Stimulated activated CD4-positive, alpha-beta T cell treated with anti-CD3 and anti-CD28 coated beads, Interleukin-1b, Interleukin-23, amount 100 ng/mL, for 4 hours (primary cell): Measurements from ENCODE around the gene VTN.
"Not testable (repeated sequence)": the region's sequence is repeated elsewhere in the genome, so short reads cannot be mapped to it uniquely, and the experiment has no call there.

ENCODE experiments used
- DNase-seq, 2 donors: peaks; one replicate each; pipeline ENCODE4 v3.0.0-alpha.2; 2020; ENCODE audit warnings: low read depth in 2 of 2

VTN gene

GRCh38 chr17:28342313-28342712 lies 27.8 kb downstream of the VTN start:
- DNase-seq, result no peak

- no peak for DNase-seq
These were observed 28.6 kb downstream of the VTN start for GRCh38 chr17:28341516-28341915.

- DNase-seq, result no peak
These were observed 29.7 kb downstream of the VTN start for GRCh38 chr17:28340374-28340773.

GRCh38 chr17:28339431-28339830 lies 30.7 kb downstream of the VTN start:
- DNase-seq, result no peak

- not testable (repeated sequence) for DNase-seq
These were observed 31.3 kb downstream of the VTN start for GRCh38 chr17:28338769-28339212.

- no peak for DNase-seq
These were observed 31.9 kb downstream of the VTN start for GRCh38 chr17:28338056-28338768.

- peak in 1 of 2 donors; percentile 14 for DNase-seq
These were observed 33.9 kb downstream of the VTN start for GRCh38 chr17:28335959-28336871.

- DNase-seq, result peak; percentile 88 to 95
These were observed 34.7 kb downstream of the VTN start, which contains the start of the genes IFT20 and TNFAIP1 for GRCh38 chr17:28335201-28335958. TSS of gene IFT20 (minus strand) at chr17:28335472. CDS start at chr17:28331985, 3,487 bp downstream. TSS of gene TNFAIP1 (plus strand) at chr17:28335761. CDS start at chr17:28339522, 3,761 bp downstream.

GRCh38 chr17:28334666-28335200 lies 35.4 kb downstream of the VTN start:
- DNase-seq, result no peak

- no peak for DNase-seq
These were observed 35.9 kb downstream of the VTN start for GRCh38 chr17:28334171-28334570.

- DNase-seq, result no peak
These were observed 36.9 kb downstream of the VTN start for GRCh38 chr17:28333083-28333746.

- DNase-seq, result no peak
These were observed 38.2 kb downstream of the VTN start for GRCh38 chr17:28331891-28332420.

GRCh38 chr17:28330671-28331070 lies 39.4 kb downstream of the VTN start:
- DNase-seq, result no peak

GRCh38 chr17:28328325-28328724 lies 41.8 kb downstream of the VTN start:
- no peak for DNase-seq

GRCh38 chr17:28327709-28328108 lies 42.4 kb downstream of the VTN start:
- no peak for DNase-seq

- no peak for DNase-seq
These were observed 43.0 kb downstream of the VTN start for GRCh38 chr17:28327031-28327607.

- DNase-seq, result no peak
These were observed 44.0 kb downstream of the VTN start for GRCh38 chr17:28326114-28326513.

- no peak for DNase-seq
These were observed 44.9 kb downstream of the VTN start for GRCh38 chr17:28325211-28325610.

- DNase-seq, result no peak
These were observed 45.3 kb downstream of the VTN start for GRCh38 chr17:28324781-28325180.

- no peak for DNase-seq
These were observed 45.8 kb downstream of the VTN start for GRCh38 chr17:28324267-28324745.
